Erythroblast (primary cell): ENCODE data around the gene TCF20.

ENCODE experiments used
- GATA1 ChIP-seq: IDR thresholded peaks from 2 replicates; pipeline ENCODE4 v1.6.1; 2011; ENCODE audit warnings: low read depth, mild to moderate bottlenecking, control low read depth, low read length, moderate library complexity
- POLR2A ChIP-seq: IDR thresholded peaks from 2 replicates; pipeline ENCODE4 v1.6.1; 2011; ENCODE audit warnings: mild to moderate bottlenecking, low read length

GRCh38 chr22:42300259-42301076 lies 30.0 kb upstream of the TCF20 start:
- no peak for TF ChIP-seq POLR2A
- TF ChIP-seq GATA1 = no peak
